Activated CD4-positive, alpha-beta memory T cell treated with anti-CD3 and anti-CD28 coated beads for 36 hours (primary cell): ENCODE results near the gene PTPRA. TPM values are rescaled to one million over a fixed set of nuclear protein-coding genes. Genes with fewer than 3 reads are reported as not detected.
"Not testable (repeated sequence)": the region's sequence is repeated elsewhere in the genome, so short reads cannot be mapped to it uniquely, and the experiment has no call there.

Source experiments
- CTCF ChIA-PET: fragments of 350-600 bp; sonication (Branson Sonifier 250); formaldehyde crosslinking; loops from one replicate; lab custom pipeline; 2021; ENCODE audit warnings: antibody characterized with exemption, inconsistent platforms; lab: Charles Lee
- POLR2A ChIA-PET: fragments of 350-600 bp; sonication (Branson Sonifier 250); formaldehyde crosslinking; loops from one replicate; lab custom pipeline; 2021; ENCODE audit warnings: antibody characterized with exemption; lab: Charles Lee
- DNase-seq: peaks from one replicate; pipeline ENCODE4 v3.0.0-alpha.2; 2020
- H3K27ac Mint-ChIP-seq: one replicate; pipeline ENCODE4 v1.8.0; 2021; ENCODE audit warnings: mixed read lengths
- H3K27me3 Mint-ChIP-seq: one replicate; pipeline ENCODE4 v1.8.0; 2021; ENCODE audit warnings: mixed read lengths
- H3K36me3 Mint-ChIP-seq: one replicate; pipeline ENCODE4 v1.8.0; 2021; ENCODE audit warnings: mixed read lengths
- H3K4me1 Mint-ChIP-seq: one replicate; pipeline ENCODE4 v1.8.0; 2021; ENCODE audit warnings: low read depth, mixed read lengths
- H3K4me3 Mint-ChIP-seq: one replicate; pipeline ENCODE4 v1.8.0; 2021; ENCODE audit warnings: mild to moderate bottlenecking, mixed read lengths
- H3K9me3 Mint-ChIP-seq: one replicate; pipeline ENCODE4 v1.8.0; 2021; ENCODE audit warnings: mixed read lengths
- intact Hi-C: fragments of 100-400 bp; cut with micrococcal nuclease; formaldehyde crosslinking; loops from one replicate; pipeline ENCODE4 v1.15.1; 2023
- total RNA-seq, 2 experiments: library from RNA; stranded (reverse); gene quantifications; one replicate each; pipeline ENCODE4 v1.2.3, GENCODE V29; 2021

PTPRA gene
- total RNA-seq, 2 experiments from 2014 or later: 61.1 to 62.8 TPM

GRCh38 chr20:3010985-3011723 is 137.9 kb downstream of the PTPRA start:
- peaks cover 65% of the 10 kb centered on the region for H3K4me1 Mint-ChIP-seq
- H3K36me3 Mint-ChIP-seq: peaks cover 46% of the 10 kb centered on the region
- no peaks in the 10 kb centered on the region for H3K9me3 Mint-ChIP-seq
- no peaks in the 10 kb centered on the region for H3K27me3 Mint-ChIP-seq
- intact Hi-C loops: loop anchor here (1.0 kb wide), 3 partner anchors 25 to 138 kb away; partner anchors contain the start of gene PTPRA
- peak; percentile 49 for DNase-seq
- no peak overlapping the region for H3K4me3 Mint-ChIP-seq
- POLR2A ChIA-PET: interaction anchor here (0.9 to 6.1 kb wide), 8 partner anchors 20 to 146 kb away, joined by 3 to 127 read pairs (median 4); partner anchors contain the start of gene PTPRA
- H3K27ac Mint-ChIP-seq: peak overlapping the region; percentile 97
- CTCF ChIA-PET: interaction anchor here (0.6 to 2.0 kb wide), 5 partner anchors 10 to 298 kb away, joined by 3 to 18 read pairs (median 3); partner anchors contain the start of gene PTPRA

GRCh38 chr20:3011752-3012151 is 138.5 kb downstream of the PTPRA start:
- CTCF ChIA-PET: interaction anchor here (0.8 to 2.0 kb wide), 4 partner anchors 10 to 298 kb away, joined by 3 to 18 read pairs (median 3); no protein-coding TSS in a partner anchor
- POLR2A ChIA-PET: interaction anchor here (0.9 to 6.1 kb wide), 9 partner anchors 19 to 149 kb away, joined by 3 to 127 read pairs (median 3); partner anchors contain the start of gene PTPRA
- peaks cover 50% of the 10 kb centered on the region for H3K36me3 Mint-ChIP-seq
- H3K27ac Mint-ChIP-seq: peak overlapping the region; percentile 97
- peak; percentile 66 for DNase-seq
- no peaks in the 10 kb centered on the region for H3K27me3 Mint-ChIP-seq
- intact Hi-C loops: loop anchor here (1.0 kb wide), 3 partner anchors 25 to 138 kb away; partner anchors contain the start of gene PTPRA
- peak overlapping the region; percentile 2 for H3K4me3 Mint-ChIP-seq
- no peaks in the 10 kb centered on the region for H3K9me3 Mint-ChIP-seq
- peaks cover 71% of the 10 kb centered on the region for H3K4me1 Mint-ChIP-seq

- Mint-ChIP-seq H3K9me3 (no peaks in the 10 kb centered on the region), H3K4me3 (no peak overlapping the region), H3K4me1 (peaks cover 85% of the 10 kb centered on the region), H3K36me3 (peaks cover 50% of the 10 kb centered on the region), H3K27ac (peak overlapping the region; percentile 97), H3K27me3 (no peaks in the 10 kb centered on the region)
- POLR2A ChIA-PET: interaction anchor here (6.1 kb wide), 1 partner anchor 27 kb away, joined by 127 read pairs; no protein-coding TSS in a partner anchor
- peak; percentile 30 for DNase-seq
- intact Hi-C loops: loop anchor here (1.0 kb wide), 3 partner anchors 29 to 371 kb away; no protein-coding TSS in a partner anchor
- CTCF ChIA-PET: interaction anchor here (3.5 kb wide), 1 partner anchor 13 kb away, joined by 15 read pairs; no protein-coding TSS in a partner anchor
Observed at GRCh38 chr20:3013771-3014170, 140.5 kb downstream of the PTPRA start.

GRCh38 chr20:3014179-3014578 is 140.9 kb downstream of the PTPRA start:
- Mint-ChIP-seq H3K4me1 (peaks cover 81% of the 10 kb centered on the region), H3K4me3 (no peak overlapping the region), H3K27ac (peak overlapping the region; percentile 97), H3K36me3 (peaks cover 46% of the 10 kb centered on the region), H3K9me3 (no peaks in the 10 kb centered on the region), H3K27me3 (no peaks in the 10 kb centered on the region)
- POLR2A ChIA-PET: interaction anchor here (2.3 to 6.1 kb wide), 3 partner anchors 17 to 141 kb away, joined by 9 to 127 read pairs (median 26); partner anchors contain the start of gene PTPRA
- CTCF ChIA-PET: interaction anchor here (0.5 to 3.5 kb wide), 6 partner anchors 13 to 169 kb away, joined by 3 to 15 read pairs (median 4); partner anchors contain the start of gene MRPS26
- peak; percentile 68 for DNase-seq
- intact Hi-C loops: loop anchor here (1.0 kb wide), 3 partner anchors 30 to 370 kb away; no protein-coding TSS in a partner anchor

GRCh38 chr20:3014662-3015061 is 141.4 kb downstream of the PTPRA start:
- CTCF ChIA-PET: interaction anchor here (0.5 to 3.5 kb wide), 7 partner anchors 14 to 170 kb away, joined by 3 to 15 read pairs (median 4); partner anchors contain the start of gene MRPS26
- Mint-ChIP-seq H3K36me3 (peaks cover 41% of the 10 kb centered on the region), H3K27ac (peak overlapping the region; percentile 97), H3K27me3 (no peaks in the 10 kb centered on the region), H3K4me3 (peak overlapping the region; percentile 29), H3K9me3 (no peaks in the 10 kb centered on the region), H3K4me1 (peaks cover 76% of the 10 kb centered on the region)
- intact Hi-C loops: loop anchor here (1.0 kb wide), 4 partner anchors 17 to 370 kb away; no protein-coding TSS in a partner anchor
- DNase-seq: peak; percentile 75
- POLR2A ChIA-PET: interaction anchor here (0.7 to 6.1 kb wide), 5 partner anchors 17 to 195 kb away, joined by 5 to 127 read pairs (median 10); partner anchors contain the start of genes ITPA, MRPS26 and PTPRA

- DNase-seq: peak; percentile 46
- Mint-ChIP-seq H3K27ac (peak overlapping the region; percentile 97), H3K36me3 (peaks cover 36% of the 10 kb centered on the region), H3K4me1 (peaks cover 73% of the 10 kb centered on the region)
- H3K4me3 Mint-ChIP-seq, H3K27me3 Mint-ChIP-seq, H3K9me3 Mint-ChIP-seq: not testable (repeated sequence)
- CTCF ChIA-PET: interaction anchor here (1.0 to 3.5 kb wide), 4 partner anchors 14 to 102 kb away, joined by 3 to 15 read pairs (median 5); partner anchors contain the start of gene MRPS26
- intact Hi-C loops: loop anchor here (1.0 kb wide), 1 partner anchor 16 kb away; no protein-coding TSS in a partner anchor
- POLR2A ChIA-PET: interaction anchor here (0.7 to 6.1 kb wide), 8 partner anchors 13 to 194 kb away, joined by 3 to 127 read pairs (median 7); partner anchors contain the start of genes ITPA, MRPS26 and PTPRA
Observed at GRCh38 chr20:3015302-3015701, 142.0 kb downstream of the PTPRA start.

- CTCF ChIA-PET: no interaction called here
- intact Hi-C loops: no loop called here
- H3K27me3 Mint-ChIP-seq: no peaks in the 10 kb centered on the region
- H3K36me3 Mint-ChIP-seq: peaks cover 53% of the 10 kb centered on the region
- no peaks in the 10 kb centered on the region for H3K9me3 Mint-ChIP-seq
- POLR2A ChIA-PET: no interaction called here
- peak overlapping the region; percentile 72 for H3K27ac Mint-ChIP-seq
- DNase-seq: no peak
- no peak overlapping the region for H3K4me3 Mint-ChIP-seq
- H3K4me1 Mint-ChIP-seq: peaks cover 28% of the 10 kb centered on the region
Observed at GRCh38 chr20:3021327-3021726, 148.0 kb downstream of the PTPRA start.

- CTCF ChIA-PET: no interaction called here
- no peaks in the 10 kb centered on the region for H3K9me3 Mint-ChIP-seq
- H3K27ac Mint-ChIP-seq: peak overlapping the region; percentile 72
- intact Hi-C loops: no loop called here
- POLR2A ChIA-PET: no interaction called here
- H3K4me1 Mint-ChIP-seq: peaks cover 23% of the 10 kb centered on the region
- H3K4me3 Mint-ChIP-seq: no peak overlapping the region
- H3K36me3 Mint-ChIP-seq: peaks cover 54% of the 10 kb centered on the region
- DNase-seq: no peak
- H3K27me3 Mint-ChIP-seq: no peaks in the 10 kb centered on the region
Observed at GRCh38 chr20:3021777-3022176, 148.5 kb downstream of the PTPRA start.

- CTCF ChIA-PET, H3K27me3 Mint-ChIP-seq, intact Hi-C loops, H3K9me3 Mint-ChIP-seq, DNase-seq, H3K4me3 Mint-ChIP-seq, POLR2A ChIA-PET: not testable (repeated sequence)
- Mint-ChIP-seq H3K36me3 (peaks cover 52% of the 10 kb centered on the region), H3K4me1 (peaks cover 13% of the 10 kb centered on the region), H3K27ac (peak overlapping the region; percentile 72)
Observed at GRCh38 chr20:3022559-3023490, 149.5 kb downstream of the PTPRA start.

- no peak overlapping the region for H3K4me3 Mint-ChIP-seq
- H3K4me1 Mint-ChIP-seq: peaks cover 13% of the 10 kb centered on the region
- intact Hi-C loops: no loop called here
- H3K36me3 Mint-ChIP-seq: peaks cover 42% of the 10 kb centered on the region
- H3K27me3 Mint-ChIP-seq: no peaks in the 10 kb centered on the region
- CTCF ChIA-PET: no interaction called here
- peak overlapping the region; percentile 44 for H3K27ac Mint-ChIP-seq
- no peak for DNase-seq
- no peaks in the 10 kb centered on the region for H3K9me3 Mint-ChIP-seq
- POLR2A ChIA-PET: interaction anchor here (1.1 kb wide), 1 partner anchor 13 kb away, joined by 3 read pairs; no protein-coding TSS in a partner anchor
Observed at GRCh38 chr20:3027987-3028386, 154.7 kb downstream of the PTPRA start.
